Measurements from ENCODE around the gene ARHGEF38.

ARHGEF38 gene, protein sequence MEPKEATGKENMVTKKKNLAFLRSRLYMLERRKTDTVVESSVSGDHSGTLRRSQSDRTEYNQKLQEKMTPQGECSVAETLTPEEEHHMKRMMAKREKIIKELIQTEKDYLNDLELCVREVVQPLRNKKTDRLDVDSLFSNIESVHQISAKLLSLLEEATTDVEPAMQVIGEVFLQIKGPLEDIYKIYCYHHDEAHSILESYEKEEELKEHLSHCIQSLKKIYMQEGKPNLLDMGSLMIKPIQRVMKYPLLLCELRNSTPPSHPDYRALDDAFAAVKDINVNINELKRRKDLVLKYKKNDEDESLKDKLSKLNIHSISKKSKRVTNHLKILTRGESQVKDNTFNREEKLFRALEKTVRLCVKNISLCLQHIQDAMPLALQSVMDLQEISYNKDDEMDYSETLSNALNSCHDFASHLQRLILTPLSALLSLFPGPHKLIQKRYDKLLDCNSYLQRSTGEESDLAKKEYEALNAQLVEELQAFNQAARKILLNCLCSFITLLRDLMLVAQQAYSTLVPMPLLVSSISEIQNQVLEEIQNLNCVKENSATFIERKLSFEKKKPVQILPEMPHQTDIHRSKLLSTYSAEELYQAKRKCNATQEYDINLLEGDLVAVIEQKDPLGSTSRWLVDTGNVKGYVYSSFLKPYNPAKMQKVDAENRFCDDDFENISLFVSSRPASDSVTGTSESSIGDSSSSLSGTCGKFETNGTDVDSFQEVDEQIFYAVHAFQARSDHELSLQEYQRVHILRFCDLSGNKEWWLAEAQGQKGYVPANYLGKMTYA

GRCh38 chr4:105551965-105552746 is at the start of gene ARHGEF38:
Gene ARHGEF38, plus strand, starts transcription at chr4:105552620. Its CDS starts 146 bp downstream, at chr4:105552766.
- DNase-seq: no peak

GRCh38 chr4:105503484-105503883 is 48.9 kb upstream of the ARHGEF38 start:
- no peak for DNase-seq

- DNase-seq: no peak
These were observed 47.7 kb upstream of the ARHGEF38 start for GRCh38 chr4:105504744-105505143.

DNA sequence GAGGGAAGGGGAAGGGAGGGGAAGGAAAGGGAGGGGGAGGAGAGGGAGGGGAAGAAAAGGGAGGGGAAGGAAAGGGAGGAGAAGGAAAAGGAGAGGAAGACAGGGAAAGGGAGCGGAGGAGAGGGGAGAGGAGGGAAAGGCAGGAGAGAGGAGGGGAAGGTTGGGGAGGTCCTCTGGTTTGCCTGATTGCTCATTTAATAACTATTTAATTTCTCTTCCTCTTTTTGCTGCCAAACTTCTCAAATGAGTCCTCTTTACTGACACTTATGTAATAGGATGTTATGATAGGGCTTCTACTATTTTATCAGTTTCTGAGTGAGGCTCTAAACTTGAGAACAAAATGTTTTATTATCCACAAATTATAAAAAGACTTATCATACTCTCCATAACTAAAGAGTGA is 43.1 kb upstream of the ARHGEF38 start:
- DNase-seq: no peak

DNA sequence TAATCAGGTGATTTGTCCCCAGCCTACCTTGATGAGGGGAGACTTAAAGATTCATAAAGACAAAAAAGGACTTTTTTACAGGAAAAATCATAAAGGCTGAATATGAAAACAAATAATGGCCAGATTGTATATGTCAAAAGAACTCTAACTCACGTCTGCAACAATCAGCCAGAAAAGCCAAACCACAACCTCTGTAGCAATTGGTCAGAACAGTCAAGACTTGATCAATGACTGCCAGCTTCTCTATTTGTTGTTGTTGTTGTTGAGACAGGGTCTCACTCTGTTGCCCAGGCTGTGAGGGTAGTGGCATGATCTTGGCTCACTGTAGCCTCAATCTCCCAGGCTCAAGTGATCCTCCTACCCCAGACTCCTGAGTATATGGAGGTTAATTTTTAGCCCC is 42.7 kb upstream of the ARHGEF38 start:
- no peak for DNase-seq

DNA sequence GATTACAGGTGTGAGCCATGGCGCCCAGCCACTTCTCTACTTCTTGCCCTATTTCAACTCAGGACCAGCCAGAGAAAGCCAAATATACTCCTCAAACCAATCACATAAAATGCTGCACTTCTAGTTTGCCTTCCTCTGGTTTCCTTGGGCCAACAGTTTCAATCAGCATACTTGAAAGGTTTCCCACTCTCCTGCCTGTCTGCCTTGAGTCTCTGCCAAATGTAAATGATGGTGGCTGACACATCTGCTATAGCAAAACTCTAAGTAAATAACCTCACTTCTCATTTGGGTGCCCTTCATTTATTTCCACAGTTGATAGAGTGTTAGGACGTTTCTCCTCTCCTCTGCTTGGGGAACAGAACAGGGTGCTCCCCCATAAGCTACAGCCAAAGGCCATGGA is 42.2 kb upstream of the ARHGEF38 start:
- no peak for DNase-seq

DNA sequence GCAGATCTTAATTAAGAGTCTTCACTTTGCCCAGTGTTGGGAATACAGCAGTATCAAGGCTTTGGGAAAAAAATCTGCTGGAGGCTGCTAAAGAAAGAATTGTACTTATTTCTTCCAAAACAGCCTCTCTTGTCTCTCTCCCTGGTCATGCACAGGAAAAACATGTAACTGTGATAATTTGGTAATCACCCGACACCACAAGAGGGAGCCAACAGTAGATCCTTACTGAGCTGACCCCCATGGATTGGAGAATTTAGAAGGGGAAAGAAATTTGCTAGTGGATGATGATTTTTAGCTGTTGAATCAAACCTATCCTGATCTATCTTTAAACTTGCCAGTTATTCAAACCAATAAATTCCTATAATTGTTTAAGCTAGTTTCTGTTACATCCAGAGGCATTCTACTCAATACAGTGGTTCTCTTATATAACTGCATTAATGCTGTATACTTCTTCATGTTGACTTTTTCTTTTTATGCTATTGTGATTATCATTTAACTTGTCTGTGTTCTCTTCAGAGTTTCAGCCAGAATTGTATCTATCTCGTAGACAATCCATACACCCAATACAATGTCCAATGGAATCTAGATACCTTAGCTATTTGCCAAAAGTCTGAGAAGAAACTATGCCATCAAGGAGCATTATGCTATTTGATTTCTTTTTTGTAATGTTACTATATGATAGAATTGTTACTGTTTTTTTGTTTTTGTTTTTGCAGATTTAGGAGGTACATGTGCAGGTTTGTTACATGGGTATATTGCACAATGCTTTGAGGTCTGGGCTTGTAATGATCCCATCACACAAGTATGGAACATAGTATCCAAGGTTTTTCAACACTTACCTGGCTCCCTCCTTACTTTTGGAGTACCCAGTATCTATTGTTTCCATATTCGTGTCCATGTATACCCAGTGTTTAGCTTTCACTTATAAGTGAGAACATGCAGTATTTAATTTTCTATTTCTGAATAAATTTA is 31.3 kb upstream of the ARHGEF38 start:
- DNase-seq: no peak

GRCh38 chr4:105526656-105527055 is 25.8 kb upstream of the ARHGEF38 start:
- no peak for DNase-seq

DNA sequence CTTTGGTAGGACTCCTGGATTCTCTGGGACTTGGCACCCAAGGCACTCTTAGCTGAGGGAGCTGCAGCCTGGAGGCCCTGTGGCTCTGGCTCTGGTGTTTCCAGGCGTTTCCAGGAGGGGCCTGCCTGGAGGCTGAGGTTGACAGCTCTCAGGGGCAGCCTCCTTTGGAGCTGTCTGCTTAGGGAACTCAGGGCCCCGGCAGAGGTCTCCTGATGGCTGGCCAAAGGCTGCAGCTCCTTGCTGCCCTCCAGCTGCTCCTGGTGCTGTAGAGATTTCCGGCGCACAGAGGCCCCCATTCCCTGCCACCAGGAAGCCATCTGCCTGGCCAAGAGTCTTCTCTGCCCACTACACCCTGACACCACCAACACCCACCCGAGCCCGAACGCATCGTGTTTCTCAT is 25.3 kb upstream of the ARHGEF38 start:
- DNase-seq: no peak

GRCh38 chr4:105536601-105537000 is 15.8 kb upstream of the ARHGEF38 start:
- DNase-seq: no peak

DNA sequence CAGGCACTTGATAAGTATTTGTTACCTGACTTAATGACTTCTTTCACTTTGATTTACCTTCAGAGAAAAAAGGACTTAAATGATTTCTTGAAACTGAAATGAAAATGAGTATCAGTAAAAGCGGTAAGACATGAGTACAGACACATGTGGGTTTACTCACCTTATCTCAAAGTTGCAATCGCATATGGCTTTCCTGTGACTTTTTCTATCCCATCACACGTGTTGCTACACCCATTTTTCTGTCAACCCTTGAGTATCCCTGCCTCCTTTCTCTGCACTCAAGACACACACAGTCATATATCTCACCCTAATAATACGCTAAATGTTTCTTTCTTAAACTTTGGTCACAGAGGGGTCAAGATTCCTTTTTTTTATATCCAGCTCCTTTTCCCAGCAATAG is 11.0 kb upstream of the ARHGEF38 start:
- no peak for DNase-seq

DNA sequence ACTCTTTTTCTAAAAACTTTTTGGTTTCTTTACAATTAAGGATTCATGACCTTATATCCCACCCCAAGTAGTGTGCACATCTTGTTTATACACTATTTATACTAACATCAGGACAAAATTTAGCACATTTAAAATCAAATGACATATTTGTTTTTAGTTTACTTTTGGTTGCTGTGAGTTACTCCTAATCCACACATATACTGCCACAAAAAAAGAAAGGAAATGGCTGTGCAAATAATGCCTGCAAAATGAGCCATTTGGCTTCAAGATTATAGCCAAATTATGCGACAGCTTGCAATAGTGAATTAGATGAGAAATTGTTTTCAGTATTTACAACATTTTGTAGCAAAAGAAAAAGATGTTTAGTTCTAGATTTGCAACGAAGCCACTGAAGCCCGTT is 10.4 kb upstream of the ARHGEF38 start:
- no peak for DNase-seq

DNA sequence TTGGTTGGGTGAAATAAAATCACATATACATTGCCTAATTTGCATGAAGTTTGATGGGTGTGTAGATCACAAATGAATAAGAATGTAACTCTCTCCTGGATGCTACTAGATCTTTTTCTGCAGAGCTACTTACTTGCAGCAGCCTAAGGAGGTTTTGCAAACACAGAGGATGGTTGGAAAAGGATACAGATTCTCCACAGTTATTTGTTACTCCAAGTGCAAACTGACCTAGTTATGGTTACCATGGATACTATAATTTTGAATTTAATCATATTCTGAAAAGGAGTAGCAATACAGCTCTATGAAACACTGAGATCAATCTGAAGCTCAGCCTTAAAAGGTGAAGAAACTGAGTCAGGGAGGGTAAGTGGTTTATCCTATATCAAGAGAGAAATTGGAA is 9.1 kb upstream of the ARHGEF38 start:
- DNase-seq: no peak

- DNase-seq: no peak
These were observed 8.5 kb upstream of the ARHGEF38 start for GRCh38 chr4:105543881-105544280.

DNA sequence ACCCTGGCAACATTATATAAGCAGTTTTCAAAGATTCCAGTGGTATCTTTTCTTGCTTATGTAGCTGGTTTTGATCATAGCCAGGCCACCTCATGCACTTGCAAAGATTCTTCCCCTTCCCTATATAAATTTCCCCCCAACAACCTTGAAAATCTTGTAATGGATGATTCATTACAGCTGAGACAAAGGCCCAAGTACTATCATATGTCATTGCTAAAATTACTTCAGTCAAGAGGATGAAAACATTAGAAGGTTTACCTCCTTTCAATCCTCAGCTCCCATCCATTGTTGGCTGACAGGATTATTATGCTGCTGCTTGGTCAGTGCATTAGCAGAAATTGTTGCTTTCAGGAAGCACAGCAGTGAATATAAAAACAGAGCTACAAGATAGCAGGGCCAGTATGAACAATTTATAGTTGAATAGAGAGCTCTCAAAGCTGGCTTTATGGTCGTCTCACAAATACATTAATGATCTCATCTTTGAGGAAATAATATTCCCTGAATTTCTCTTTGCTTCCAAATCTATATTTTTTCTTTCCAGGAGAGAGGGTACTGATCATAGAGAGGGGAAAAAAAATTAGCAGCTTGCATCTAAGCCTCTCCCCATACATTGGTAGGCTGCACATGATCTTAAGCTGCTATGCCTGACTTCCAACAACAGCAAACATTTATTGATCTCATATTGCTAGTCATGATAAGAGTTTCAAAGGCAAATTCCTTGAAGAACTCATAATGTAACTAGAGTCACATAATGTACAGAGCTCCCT is 7.7 kb upstream of the ARHGEF38 start:
- DNase-seq: no peak

DNA sequence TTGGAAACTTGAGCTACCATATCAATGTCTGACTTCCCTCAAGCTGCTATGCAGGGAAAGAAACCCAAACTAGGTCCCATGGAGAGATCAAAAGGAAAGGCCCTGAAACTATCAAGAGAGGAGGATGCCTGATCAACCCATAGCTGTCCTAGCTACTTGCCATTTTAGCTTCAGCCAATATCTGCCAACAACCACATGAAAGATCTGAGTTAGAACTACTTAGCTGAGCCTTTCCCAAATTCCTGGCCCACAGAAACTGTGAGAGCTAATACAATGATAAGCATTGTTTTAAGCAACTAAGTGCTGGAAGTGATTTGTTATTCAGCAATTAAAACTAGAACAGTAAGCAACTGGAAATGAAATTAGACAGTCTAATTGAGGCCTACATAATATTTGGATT is 6.3 kb upstream of the ARHGEF38 start:
- DNase-seq: no peak

- no peak for DNase-seq
These were observed 4.7 kb upstream of the ARHGEF38 start for GRCh38 chr4:105547769-105548168.

DNA sequence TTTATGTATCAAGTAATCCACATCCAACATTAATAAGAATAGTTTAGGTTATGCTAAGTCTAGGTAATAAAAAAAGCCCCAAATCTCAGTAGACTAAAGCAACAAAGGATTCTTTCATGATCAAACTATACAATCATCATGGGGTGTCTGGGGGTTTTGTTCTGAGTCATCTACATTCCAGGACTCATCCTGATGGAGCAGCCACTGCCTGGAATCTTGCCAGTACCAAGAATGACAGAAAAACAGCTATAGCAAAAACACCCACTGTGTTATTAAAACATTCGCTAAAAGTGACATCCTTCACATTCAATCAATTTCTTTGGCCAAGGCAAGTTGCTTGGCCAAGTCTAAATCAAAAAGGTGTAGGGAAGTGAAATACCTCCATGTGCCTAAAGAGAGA is 3.9 kb upstream of the ARHGEF38 start:
- DNase-seq: no peak

GRCh38 chr4:105550641-105551040 is 1.8 kb upstream of the ARHGEF38 start:
- DNase-seq: no peak

DNA sequence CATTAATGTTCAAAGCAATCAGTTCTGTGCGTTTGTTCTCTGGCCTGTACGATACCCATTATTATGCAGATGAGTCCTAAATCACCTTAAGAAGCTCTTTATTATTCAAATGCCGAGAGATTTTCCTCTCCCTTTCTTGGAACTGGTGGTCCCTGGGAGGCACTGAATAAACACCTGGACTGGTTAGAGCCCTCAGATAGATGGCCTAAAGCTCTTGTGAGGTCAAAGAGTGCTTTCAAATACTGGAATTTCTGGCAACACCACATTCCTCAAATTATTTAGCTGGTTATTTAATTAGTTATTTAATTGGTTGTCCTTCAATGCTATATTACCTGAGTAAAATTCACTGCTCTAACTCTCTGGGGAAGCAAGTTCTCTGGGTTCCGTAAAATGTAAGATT is 3.0 kb downstream of the ARHGEF38 start:
- DNase-seq: no peak

- no peak for DNase-seq
These were observed 3.8 kb downstream of the ARHGEF38 start for GRCh38 chr4:105556206-105556605.
